Fibroblast of lung (primary cell): ENCODE data around the gene GOLGA6A. TPM values are rescaled to one million over a fixed set of nuclear protein-coding genes. Genes with fewer than 3 reads are reported as not detected.
A peak's percentile ranks its signal among the peaks of the same experiment; 100 is the strongest.

Experiments
- DNase-seq, 2 donors: peaks; one replicate each; pipeline versions ENCODE4 v3.0.0 to v3.0.0-alpha.2; 2010; ENCODE audit warnings: low read depth in 2 of 2
- H2AFZ ChIP-seq: 2 replicates; pipeline ENCODE4 v1.5.1; 2012; ENCODE audit warnings: low read length, control low read depth, inconsistent platforms
- H3K27ac ChIP-seq: 2 replicates; pipeline ENCODE4 v1.5.1; 2011; ENCODE audit warnings: low read length, control low read depth; ENCODE audit not compliant: insufficient read depth
- H3K27me3 ChIP-seq: 2 replicates; pipeline ENCODE4 v1.5.1; 2011; ENCODE audit warnings: mild to moderate bottlenecking, low read length; ENCODE audit not compliant: control insufficient read depth, insufficient read depth
- H3K36me3 ChIP-seq: 2 replicates; pipeline ENCODE4 v1.5.1; 2011; ENCODE audit warnings: low read length; ENCODE audit not compliant: control insufficient read depth, insufficient read depth
- H3K4me1 ChIP-seq: 2 replicates; pipeline ENCODE4 v1.5.1; 2011; ENCODE audit warnings: low read length; ENCODE audit not compliant: control insufficient read depth, insufficient read depth; ENCODE audit errors: extremely low read depth
- H3K4me2 ChIP-seq: 2 replicates; pipeline ENCODE4 v1.5.1; 2011; ENCODE audit warnings: low read length, control low read depth; ENCODE audit not compliant: insufficient read depth; ENCODE audit errors: extremely low read depth
- H3K4me3 ChIP-seq, 4 experiments: fragments of 200-600 bp in 1 of 4; sonication (generic) in 1 of 4; replicated peaks in 1 of 4; 2 replicates each; pipeline ENCODE4 v1.5.1; 2011 to 2016; ENCODE audit warnings: low read length in 4 of 4, low read depth in 3 of 4, mild to moderate bottlenecking in 3 of 4, control low read depth in 2 of 4, inconsistent platforms in 1 of 4, mixed read lengths in 1 of 4; ENCODE audit not compliant: insufficient read depth in 1 of 4; ENCODE audit errors: control extremely low read depth in 1 of 4
- H3K79me2 ChIP-seq: 2 replicates; pipeline ENCODE4 v1.5.1; 2012; ENCODE audit warnings: mild to moderate bottlenecking, low read length, inconsistent platforms; ENCODE audit not compliant: control insufficient read depth, insufficient read depth
- H3K9ac ChIP-seq: 2 replicates; pipeline ENCODE4 v1.5.1; 2011; ENCODE audit warnings: mild to moderate bottlenecking, low read length, control low read depth; ENCODE audit not compliant: insufficient read depth
- H3K9me3 ChIP-seq: 2 replicates; pipeline ENCODE4 v1.5.1; 2012; ENCODE audit warnings: low read depth, low read length; ENCODE audit not compliant: control insufficient read depth, insufficient read depth
- H4K20me1 ChIP-seq: 2 replicates; pipeline ENCODE4 v1.5.1; 2011; ENCODE audit warnings: low read length; ENCODE audit not compliant: control insufficient read depth, insufficient read depth; ENCODE audit errors: extremely low read depth
- EZH2 ChIP-seq: IDR thresholded peaks from 2 replicates; pipeline ENCODE4 v1.5.1; 2012; ENCODE audit warnings: low read length, control low read depth, mild to moderate bottlenecking; ENCODE audit errors: missing control alignments
- polyA plus RNA-seq, 2 donors: library from polyadenylated mRNA; depleted of rRNA in 1 of 2; stranded (reverse) in 1 of 2; unstranded in 1 of 2; fragments of >200 nt; gene quantifications; 2 replicates each; pipeline ENCODE4 v1.2.1, GENCODE V29; 2011 to 2012; ENCODE audit warnings: missing spikeins in 1 of 2
- total RNA-seq: library from RNA; depleted of rRNA; stranded (reverse); fragments of >200 nt; gene quantifications from 2 replicates; pipeline ENCODE4 v1.2.1, GENCODE V29; 2014
- TF ChIP-seq, protein P1 (sequence below), 2 donors: IDR thresholded peaks in 1 of 2; conservative IDR thresholded peaks in 1 of 2; 1 replicate in 1 of 2; 2 replicates in 1 of 2; pipeline ENCODE4 v1.5.1; 2011 to 2012; ENCODE audit warnings: low read length in 2 of 2, control low read depth in 1 of 2, inconsistent platforms in 1 of 2, low read depth in 1 of 2, mild to moderate bottlenecking in 1 of 2

GOLGA6A gene
- total and polyA plus RNA-seq, 2 donors (not counting 1 experiment from before 2014, with no cell fraction given), result under 0.01 TPM; not detected in 1

DNA sequence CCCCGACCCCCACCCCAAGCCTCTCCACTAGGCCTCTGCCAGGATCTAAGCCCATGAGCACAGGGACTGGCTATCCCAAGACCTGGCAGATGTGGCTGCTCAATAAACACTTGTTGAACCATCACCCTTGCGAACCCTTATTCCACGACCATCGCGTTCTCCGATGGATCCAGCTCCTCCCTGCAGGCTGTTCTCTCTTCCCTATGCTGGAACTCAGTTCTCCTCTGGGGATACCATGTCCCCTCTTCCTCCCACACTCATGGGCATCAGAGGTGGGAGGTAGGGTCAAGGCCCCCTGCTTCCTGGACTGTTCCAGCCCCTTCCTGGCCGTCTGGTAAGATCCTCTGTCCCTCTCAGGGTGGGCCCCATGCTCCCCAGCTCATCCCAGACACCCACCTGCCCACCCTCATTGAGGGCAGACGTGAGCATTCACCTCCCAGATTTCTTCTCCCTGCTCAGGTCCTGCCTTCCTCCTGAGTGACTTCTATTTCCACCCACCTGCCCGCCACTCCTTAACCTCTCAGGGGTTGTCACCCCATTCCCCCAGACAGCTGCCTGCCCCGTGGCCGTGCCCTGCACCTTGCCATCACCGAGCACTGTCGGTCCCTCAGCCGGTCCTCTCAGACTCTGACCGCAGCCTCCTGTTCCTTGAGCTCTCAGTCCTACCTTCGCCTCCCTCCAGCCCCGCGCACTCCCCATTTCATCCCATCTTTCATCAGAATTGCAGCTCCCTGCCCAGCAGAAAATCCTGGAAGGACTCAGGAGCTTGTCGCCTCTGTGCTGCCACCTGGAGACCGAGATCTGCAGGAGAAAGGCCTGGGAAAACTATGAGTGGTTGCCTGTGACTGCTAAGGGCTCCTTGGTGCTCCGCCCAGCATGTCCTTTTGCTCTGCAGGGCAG, 45.8 kb downstream of the GOLGA6A start:
- H3K27me3 ChIP-seq, result no peaks in the 10 kb centered on the region
- H3K27ac ChIP-seq, result no peak overlapping the region
- H3K4me3 ChIP-seq, result no peak overlapping the region
- TF ChIP-seq, protein P1, sequence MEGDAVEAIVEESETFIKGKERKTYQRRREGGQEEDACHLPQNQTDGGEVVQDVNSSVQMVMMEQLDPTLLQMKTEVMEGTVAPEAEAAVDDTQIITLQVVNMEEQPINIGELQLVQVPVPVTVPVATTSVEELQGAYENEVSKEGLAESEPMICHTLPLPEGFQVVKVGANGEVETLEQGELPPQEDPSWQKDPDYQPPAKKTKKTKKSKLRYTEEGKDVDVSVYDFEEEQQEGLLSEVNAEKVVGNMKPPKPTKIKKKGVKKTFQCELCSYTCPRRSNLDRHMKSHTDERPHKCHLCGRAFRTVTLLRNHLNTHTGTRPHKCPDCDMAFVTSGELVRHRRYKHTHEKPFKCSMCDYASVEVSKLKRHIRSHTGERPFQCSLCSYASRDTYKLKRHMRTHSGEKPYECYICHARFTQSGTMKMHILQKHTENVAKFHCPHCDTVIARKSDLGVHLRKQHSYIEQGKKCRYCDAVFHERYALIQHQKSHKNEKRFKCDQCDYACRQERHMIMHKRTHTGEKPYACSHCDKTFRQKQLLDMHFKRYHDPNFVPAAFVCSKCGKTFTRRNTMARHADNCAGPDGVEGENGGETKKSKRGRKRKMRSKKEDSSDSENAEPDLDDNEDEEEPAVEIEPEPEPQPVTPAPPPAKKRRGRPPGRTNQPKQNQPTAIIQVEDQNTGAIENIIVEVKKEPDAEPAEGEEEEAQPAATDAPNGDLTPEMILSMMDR (conservative IDR thresholded peaks at IDR 0.05 in 1 of 2, IDR thresholded peaks at IDR 0.05 in 1 of 2; ENCODE audit: low read depth in 1 of 2, low read length in 2 of 2), result peak; percentile 48 to 80
- no peak for TF ChIP-seq EZH2
- H4K20me1 ChIP-seq, result no peaks in the 10 kb centered on the region
- H3K36me3 ChIP-seq, result peaks cover 24% of the 10 kb centered on the region
- H3K9me3 ChIP-seq, result no peaks in the 10 kb centered on the region
- H3K4me2 ChIP-seq, result no peak overlapping the region
- peak; percentile 50 to 79 for DNase-seq
- H3K4me1 ChIP-seq, result peaks cover 27% of the 10 kb centered on the region
- no peaks in the 10 kb centered on the region for H3K79me2 ChIP-seq
- H2AFZ ChIP-seq, result no peak overlapping the region
- no peak overlapping the region for H3K9ac ChIP-seq

DNA sequence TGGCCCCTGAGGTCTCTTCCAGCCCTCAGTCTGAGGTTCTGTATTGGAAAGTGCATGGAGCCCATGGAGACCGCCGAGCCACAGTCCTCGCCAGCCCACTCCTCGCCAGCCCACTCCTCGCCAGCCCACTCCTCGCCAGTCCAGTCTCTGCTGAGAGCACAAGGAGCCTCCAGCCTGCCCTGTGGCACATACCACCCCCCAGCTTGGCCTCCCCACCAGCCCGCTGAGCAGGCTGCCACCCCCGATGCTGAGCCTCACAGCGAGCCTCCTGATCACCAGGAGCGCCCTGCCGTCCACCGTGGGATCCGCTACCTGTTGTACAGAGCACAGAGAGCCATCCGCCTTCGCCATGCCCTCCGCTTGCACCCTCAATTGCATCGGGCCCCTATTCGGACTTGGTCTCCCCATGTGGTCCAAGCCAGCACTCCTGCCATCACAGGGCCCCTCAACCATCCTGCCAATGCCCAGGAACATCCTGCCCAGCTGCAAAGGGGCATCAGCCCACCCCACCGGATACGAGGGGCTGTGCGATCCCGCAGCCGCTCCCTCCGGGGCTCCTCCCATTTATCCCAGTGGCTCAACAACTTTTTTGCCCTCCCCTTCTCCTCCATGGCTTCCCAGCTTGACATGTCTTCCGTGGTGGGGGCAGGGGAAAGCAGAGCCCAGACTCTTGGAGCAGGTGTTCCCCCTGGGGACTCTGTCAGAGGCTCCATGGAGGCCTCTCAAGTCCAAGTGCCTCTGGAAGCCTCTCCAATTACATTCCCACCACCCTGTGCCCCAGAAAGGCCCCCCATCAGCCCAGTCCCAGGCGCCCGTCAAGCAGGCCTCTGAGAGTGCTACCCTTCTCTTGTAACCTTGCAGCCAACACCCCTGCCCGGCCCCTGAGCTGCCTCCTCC, 47.0 kb downstream of the GOLGA6A start:
- H3K27ac ChIP-seq, result no peak overlapping the region
- no peaks in the 10 kb centered on the region for H3K79me2 ChIP-seq
- H3K36me3 ChIP-seq, result peaks cover 24% of the 10 kb centered on the region
- no peak for TF ChIP-seq EZH2
- TF ChIP-seq, protein P1 (conservative IDR thresholded peaks at IDR 0.05 in 1 of 2, IDR thresholded peaks at IDR 0.05 in 1 of 2; ENCODE audit: low read depth in 1 of 2, low read length in 2 of 2), result no peak
- no peak for DNase-seq
- H3K4me1 ChIP-seq, result peaks cover 19% of the 10 kb centered on the region
- no peak overlapping the region for H3K9ac ChIP-seq
- no peaks in the 10 kb centered on the region for H3K27me3 ChIP-seq
- no peaks in the 10 kb centered on the region for H3K9me3 ChIP-seq
- H3K4me3 ChIP-seq, result no peak overlapping the region
- no peak overlapping the region for H3K4me2 ChIP-seq
- H2AFZ ChIP-seq, result no peak overlapping the region
- H4K20me1 ChIP-seq, result no peaks in the 10 kb centered on the region

DNA sequence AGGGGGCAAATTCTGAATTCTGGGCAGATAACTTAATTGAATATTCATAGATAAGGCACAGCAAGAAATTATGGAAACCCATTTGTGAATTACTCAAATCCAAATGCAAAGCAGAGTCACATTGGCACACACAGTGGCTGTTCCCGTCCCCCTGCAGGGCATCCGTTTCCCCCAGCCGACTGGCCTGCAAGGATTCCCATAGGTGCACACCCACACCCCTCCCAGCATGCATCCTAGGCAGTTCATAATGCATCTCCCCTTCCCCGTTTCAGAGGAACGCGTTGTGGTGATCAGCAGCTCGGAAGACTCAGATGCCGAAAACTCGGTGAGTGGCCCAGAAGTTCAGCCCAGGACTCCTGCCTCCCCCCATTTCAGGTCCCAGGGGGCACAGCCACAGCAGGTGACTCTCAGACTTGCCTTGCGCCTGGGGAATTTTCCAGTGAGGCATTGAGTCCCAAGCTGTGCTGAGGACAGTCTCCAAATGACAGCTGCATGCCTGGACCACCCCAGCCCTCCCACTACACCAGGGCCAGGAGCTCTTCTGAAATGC, 48.1 kb downstream of the GOLGA6A start:
- Histone ChIP-seq H3K9me3 (no peaks in the 10 kb centered on the region), H3K27ac (no peak overlapping the region), H2AFZ (no peak overlapping the region), H3K4me1 (peaks cover 9% of the 10 kb centered on the region), H3K79me2 (no peaks in the 10 kb centered on the region), H3K4me3 (no peak overlapping the region), H3K27me3 (no peaks in the 10 kb centered on the region), H3K9ac (no peak overlapping the region), H4K20me1 (no peaks in the 10 kb centered on the region), H3K4me2 (no peak overlapping the region), H3K36me3 (peaks cover 27% of the 10 kb centered on the region)
- no peak for DNase-seq
- TF ChIP-seq EZH2, result no peak
- TF ChIP-seq, protein P1 (conservative IDR thresholded peaks at IDR 0.05 in 1 of 2, IDR thresholded peaks at IDR 0.05 in 1 of 2; ENCODE audit: low read depth in 1 of 2, low read length in 2 of 2), result no peak
